Uterus (tissue), 2 donors: ENCODE results near the gene TAX1BP1.

Experiments used
- POLR2A ChIP-seq, 2 donors: fragments of 450-650 bp; IDR thresholded peaks; one replicate each; pipeline ENCODE4 v1.6.1; 2016; ENCODE audit warnings: antibody characterized with exemption in 2 of 2, mild to moderate bottlenecking in 1 of 2, moderate library complexity in 1 of 2
- TF ChIP-seq, protein P1 (sequence below), 4 experiments: fragments of 200-600 bp in 2 of 4; fragments of 450-650 bp in 2 of 4; sonication (generic) in 2 of 4; IDR thresholded peaks; one replicate each; pipeline ENCODE4 v1.5.1; 2016 to 2019; ENCODE audit warnings: antibody characterized with exemption in 4 of 4, mild to moderate bottlenecking in 2 of 4, moderate library complexity in 1 of 4

DNA sequence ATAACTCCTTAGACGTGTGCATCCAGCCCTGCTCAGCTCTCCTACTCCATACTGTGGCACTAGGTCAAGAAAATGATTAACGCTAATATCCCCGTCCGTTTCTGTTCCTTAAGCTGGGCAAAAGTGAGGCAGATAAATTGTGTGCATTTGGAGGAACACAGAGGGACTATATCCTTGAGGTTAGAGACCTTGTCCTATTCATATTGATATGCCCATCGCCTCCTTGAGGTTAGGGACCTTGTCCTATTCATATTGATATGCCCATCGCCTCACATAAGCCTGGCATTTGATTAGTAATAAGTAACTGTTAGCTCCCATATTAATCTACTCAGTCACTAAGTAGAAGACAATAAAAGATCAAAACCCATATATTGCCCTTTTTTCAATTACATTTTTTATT lies 12.9 kb upstream of the TAX1BP1 start:
- TF ChIP-seq, protein P1, sequence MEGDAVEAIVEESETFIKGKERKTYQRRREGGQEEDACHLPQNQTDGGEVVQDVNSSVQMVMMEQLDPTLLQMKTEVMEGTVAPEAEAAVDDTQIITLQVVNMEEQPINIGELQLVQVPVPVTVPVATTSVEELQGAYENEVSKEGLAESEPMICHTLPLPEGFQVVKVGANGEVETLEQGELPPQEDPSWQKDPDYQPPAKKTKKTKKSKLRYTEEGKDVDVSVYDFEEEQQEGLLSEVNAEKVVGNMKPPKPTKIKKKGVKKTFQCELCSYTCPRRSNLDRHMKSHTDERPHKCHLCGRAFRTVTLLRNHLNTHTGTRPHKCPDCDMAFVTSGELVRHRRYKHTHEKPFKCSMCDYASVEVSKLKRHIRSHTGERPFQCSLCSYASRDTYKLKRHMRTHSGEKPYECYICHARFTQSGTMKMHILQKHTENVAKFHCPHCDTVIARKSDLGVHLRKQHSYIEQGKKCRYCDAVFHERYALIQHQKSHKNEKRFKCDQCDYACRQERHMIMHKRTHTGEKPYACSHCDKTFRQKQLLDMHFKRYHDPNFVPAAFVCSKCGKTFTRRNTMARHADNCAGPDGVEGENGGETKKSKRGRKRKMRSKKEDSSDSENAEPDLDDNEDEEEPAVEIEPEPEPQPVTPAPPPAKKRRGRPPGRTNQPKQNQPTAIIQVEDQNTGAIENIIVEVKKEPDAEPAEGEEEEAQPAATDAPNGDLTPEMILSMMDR (IDR thresholded peaks at IDR 0.05) = no peak
- no peak for TF ChIP-seq POLR2A (IDR thresholded peaks at IDR 0.05)
